ENCODE results near the gene LRG1. TPM values are rescaled to one million over a fixed set of nuclear protein-coding genes. Genes with fewer than 3 reads are reported as not detected.
A peak's percentile ranks its signal among the peaks of the same experiment; 100 is the strongest.

The LRG1 gene
- total RNA-seq, 2 donors from 2014 or later = 2.5 to 3.6 TPM

DNA sequence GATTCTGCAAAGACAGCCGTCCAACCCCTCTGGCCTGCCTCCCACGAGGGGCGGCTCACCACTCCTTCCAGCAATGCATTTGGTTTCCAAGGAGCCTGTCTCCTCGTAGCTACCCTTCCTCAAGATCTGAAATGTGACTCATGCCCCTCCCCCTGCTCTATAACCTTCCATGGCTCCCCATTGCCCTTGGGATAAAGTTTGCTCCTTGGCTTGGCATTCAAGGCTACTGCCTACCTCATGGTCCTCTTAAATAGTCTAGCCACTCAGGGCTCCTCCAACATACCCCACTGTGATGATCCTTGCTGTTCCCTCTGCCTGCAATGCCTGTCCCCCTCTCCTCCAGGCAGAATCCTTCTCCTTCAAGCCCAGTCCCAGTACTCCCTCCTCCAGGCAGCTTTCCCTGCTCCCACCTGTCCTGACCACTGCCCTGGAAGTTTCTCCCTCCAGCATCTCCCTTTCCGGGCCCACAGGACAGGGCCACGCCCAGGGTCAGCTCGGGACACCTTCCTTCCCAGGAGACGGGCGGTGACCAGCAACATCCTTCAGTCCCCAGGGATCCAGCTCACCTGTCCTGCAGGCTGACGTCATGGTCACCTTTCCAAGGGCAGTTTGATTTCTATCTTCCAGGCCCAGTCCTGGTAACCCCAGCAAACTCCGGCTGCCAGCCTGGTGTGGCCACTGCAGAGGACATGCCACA, 38.9 kb upstream of the LRG1 start:
- H3K27me3 ChIP-seq (replicated peaks; ENCODE audit: insufficient read depth) = peaks cover 10% of the 10 kb centered on the region
- intact Hi-C loops (cut with DNase I) = loop anchor here (5.0 kb wide), 1 partner anchor 59 kb away; the partner anchor contains the start of gene TNFAIP8L1
- no peak for TF ChIP-seq POLR2AphosphoS5 (IDR thresholded peaks at IDR 0.05)
- TF ChIP-seq, protein P1, sequence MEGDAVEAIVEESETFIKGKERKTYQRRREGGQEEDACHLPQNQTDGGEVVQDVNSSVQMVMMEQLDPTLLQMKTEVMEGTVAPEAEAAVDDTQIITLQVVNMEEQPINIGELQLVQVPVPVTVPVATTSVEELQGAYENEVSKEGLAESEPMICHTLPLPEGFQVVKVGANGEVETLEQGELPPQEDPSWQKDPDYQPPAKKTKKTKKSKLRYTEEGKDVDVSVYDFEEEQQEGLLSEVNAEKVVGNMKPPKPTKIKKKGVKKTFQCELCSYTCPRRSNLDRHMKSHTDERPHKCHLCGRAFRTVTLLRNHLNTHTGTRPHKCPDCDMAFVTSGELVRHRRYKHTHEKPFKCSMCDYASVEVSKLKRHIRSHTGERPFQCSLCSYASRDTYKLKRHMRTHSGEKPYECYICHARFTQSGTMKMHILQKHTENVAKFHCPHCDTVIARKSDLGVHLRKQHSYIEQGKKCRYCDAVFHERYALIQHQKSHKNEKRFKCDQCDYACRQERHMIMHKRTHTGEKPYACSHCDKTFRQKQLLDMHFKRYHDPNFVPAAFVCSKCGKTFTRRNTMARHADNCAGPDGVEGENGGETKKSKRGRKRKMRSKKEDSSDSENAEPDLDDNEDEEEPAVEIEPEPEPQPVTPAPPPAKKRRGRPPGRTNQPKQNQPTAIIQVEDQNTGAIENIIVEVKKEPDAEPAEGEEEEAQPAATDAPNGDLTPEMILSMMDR (IDR thresholded peaks at IDR 0.05) = no peak
- no peak for TF ChIP-seq POLR2A (IDR thresholded peaks at IDR 0.05)

DNA sequence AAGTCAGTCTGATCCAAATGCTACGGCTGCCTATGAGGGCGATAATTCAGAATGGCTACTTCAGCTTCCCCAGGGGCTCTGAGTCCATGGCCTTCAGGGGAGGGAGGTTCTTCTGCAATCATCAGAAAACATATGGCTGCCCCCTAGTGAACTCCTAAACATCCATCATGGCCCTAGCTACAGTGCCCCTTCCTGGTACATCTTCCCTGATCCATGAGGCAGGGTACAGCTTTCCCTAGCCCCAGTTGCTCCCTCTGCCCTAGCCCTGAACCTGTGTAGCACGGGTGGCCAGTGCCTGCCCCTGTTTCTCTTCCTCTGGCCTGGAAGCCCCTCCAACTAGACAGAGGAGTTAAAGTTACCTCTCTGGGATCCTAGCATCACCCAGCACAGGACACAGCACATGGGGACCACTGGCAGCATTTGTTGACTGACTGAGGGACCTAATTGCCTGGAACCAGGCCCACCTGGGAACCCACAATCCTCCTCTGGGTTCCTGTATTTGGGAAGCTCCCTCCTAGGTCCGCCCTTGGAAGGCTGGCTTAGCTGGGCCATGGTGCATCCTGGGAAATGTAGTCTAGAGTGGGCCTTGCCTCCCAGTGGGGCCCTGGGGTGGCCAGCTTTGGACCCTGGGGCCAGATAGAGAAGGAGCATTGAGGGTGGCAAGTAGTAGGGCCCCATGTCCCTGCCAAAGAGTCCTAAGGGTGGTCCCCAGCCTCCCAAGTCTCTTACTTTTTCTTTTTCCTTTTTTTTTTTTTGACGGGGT, 37.4 kb upstream of the LRG1 start:
- Histone ChIP-seq H3K27ac (no peak overlapping the region), H3K27me3 (replicated peaks; ENCODE audit: insufficient read depth) (peaks cover 10% of the 10 kb centered on the region), H3K4me3 (no peak overlapping the region), H3K4me1 (replicated peaks) (no peaks in the 10 kb centered on the region), H3K9me3 (no peaks in the 10 kb centered on the region), H3K36me3 (no peaks in the 10 kb centered on the region)
- TF ChIP-seq, protein P1 (IDR thresholded peaks at IDR 0.05) = no peak
- TF ChIP-seq POLR2A (IDR thresholded peaks at IDR 0.05) (no peak), POLR2AphosphoS5 (IDR thresholded peaks at IDR 0.05) (no peak)
- 84% methylated on average over 5 of the region's 5 CpGs for WGBS
- DNase-seq (ENCODE audit: low spot score) = no peak
- intact Hi-C loops (cut with DNase I) = loop anchor here (5.0 kb wide), 1 partner anchor 60 kb away; the partner anchor contains the start of gene TNFAIP8L1

More for the DNA sequence above, 38.9 kb upstream of the LRG1 start:
- no peak overlapping the region for H3K27ac ChIP-seq
- no peaks in the 10 kb centered on the region for H3K9me3 ChIP-seq
- no peak overlapping the region for H3K4me3 ChIP-seq
- WGBS = 70% methylated on average over 11 of the region's 11 CpGs
- no peaks in the 10 kb centered on the region for H3K36me3 ChIP-seq
- no peak for DNase-seq (ENCODE audit: low spot score)
- no peaks in the 10 kb centered on the region for H3K4me1 ChIP-seq (replicated peaks)

DNA sequence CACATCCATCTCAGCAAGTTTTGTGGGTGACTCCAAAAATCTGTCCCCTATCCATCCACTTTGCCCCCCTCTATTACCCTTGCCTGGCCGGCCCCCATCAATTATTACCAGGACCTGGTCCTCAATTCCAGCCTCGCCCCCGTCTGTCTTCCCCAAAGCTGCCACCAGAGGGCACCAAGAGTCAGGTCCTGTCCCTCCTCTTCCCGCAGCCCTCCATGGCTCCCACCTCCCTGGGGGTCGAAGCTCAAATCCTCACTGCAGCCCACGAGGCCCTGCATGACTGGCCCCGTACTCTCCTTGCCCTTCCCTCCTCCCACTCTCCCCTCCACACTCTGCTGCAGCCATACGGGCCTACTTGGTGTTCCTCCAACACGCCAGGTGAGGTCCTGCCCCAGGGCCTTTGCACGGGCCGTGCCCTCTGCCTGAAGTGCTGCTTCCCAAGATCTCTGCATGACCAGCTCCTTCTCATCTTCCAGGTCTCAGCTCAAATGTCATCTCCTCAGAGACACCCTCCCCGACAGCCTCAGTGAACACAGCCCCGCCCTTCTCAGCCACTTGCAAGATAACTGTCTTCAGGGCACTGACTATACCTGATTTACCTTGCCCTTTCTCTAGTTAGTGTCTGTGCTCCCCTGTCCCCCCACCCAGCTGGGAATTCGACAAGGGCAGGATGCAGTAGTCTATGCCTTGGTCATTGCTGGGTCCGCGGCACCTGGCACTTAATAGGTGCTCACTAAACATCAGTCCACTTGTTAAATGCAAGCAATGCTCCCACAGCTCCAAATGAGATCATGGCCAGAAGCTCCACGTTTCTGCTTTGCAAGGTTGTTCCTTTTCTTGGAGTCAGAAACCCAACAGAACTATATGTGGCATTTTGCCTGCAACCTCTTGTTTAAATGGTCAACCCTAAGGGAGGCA, 36.4 kb upstream of the LRG1 start:
- intact Hi-C loops (cut with DNase I) = loop anchor here (5.0 kb wide), 1 partner anchor 61 kb away; the partner anchor contains the start of gene TNFAIP8L1
- no peaks in the 10 kb centered on the region for H3K36me3 ChIP-seq
- H3K27me3 ChIP-seq (replicated peaks; ENCODE audit: insufficient read depth) = peaks cover 10% of the 10 kb centered on the region
- no peak overlapping the region for H3K4me3 ChIP-seq
- no peaks in the 10 kb centered on the region for H3K9me3 ChIP-seq
- no peak overlapping the region for H3K27ac ChIP-seq
- peak; percentile 34 for DNase-seq (ENCODE audit: low spot score)
- WGBS = 62% methylated on average over 17 of the region's 17 CpGs
- H3K4me1 ChIP-seq (replicated peaks) = no peaks in the 10 kb centered on the region
- TF ChIP-seq, protein P1 (IDR thresholded peaks at IDR 0.05) = peak in 3 of 4 experiments; percentile 43 to 64 (median 63)
- no peak for TF ChIP-seq POLR2AphosphoS5 (IDR thresholded peaks at IDR 0.05)

DNA sequence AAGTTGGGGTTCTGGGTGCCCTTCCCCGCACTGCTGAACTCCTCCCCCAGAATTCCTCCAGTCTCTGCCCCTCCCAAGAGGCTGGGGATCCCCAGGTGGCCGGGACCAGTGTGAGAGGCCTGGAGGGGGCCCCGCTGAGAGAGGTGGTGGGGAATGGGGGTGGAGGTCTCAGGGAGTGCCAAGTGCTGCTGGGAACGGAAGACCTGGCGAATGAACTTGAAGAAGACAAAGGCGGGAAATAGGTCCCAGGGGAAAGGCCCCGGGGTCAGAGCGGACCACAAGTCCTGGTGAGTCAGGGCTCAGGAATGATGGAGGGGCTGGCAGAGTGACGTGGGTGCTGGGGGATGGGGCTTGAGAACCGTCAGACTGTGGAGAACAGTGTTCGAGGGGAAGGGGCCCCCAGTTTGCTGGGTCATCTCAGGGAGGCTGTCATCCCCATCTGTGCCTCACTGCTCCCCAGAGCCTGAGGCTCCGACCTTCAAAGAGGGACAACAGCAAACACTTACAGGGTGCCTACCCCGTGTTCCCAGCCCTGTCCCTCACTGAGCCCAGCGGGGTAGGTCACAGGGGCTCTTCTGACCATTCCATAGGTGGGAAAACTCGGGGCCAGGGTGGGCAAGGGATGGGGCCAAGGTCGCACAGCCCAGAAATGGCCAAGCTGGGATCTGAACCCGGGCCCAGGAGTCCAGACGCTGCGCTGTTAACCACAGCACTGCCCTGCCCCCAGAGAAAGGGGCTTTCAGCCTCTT, 35.6 kb upstream of the LRG1 start:
- intact Hi-C loops (cut with DNase I) = loop anchor here (5.0 kb wide), 1 partner anchor 62 kb away; the partner anchor contains the start of gene TNFAIP8L1
- 40% methylated on average over 19 of the region's 19 CpGs for WGBS
- TF ChIP-seq POLR2AphosphoS5 (IDR thresholded peaks at IDR 0.05) (no peak), POLR2A (IDR thresholded peaks at IDR 0.05) (no peak)
- TF ChIP-seq, protein P1 (IDR thresholded peaks at IDR 0.05) = no peak
- no peaks in the 10 kb centered on the region for H3K9me3 ChIP-seq
- H3K27me3 ChIP-seq (replicated peaks; ENCODE audit: insufficient read depth) = peaks cover 4% of the 10 kb centered on the region
- no peaks in the 10 kb centered on the region for H3K4me1 ChIP-seq (replicated peaks)
- H3K27ac ChIP-seq = no peak overlapping the region
- no peak for DNase-seq (ENCODE audit: low spot score)
- no peaks in the 10 kb centered on the region for H3K36me3 ChIP-seq
- H3K4me3 ChIP-seq = no peak overlapping the region
